GM12875 (cell line): ENCODE results near the gene PPP1R13B.

ENCODE experiments used
- H3K4me3 ChIP-seq: one replicate; pipeline ENCODE4 v1.5.1; 2011; ENCODE audit warnings: low read depth, low read length, control low read depth
- TF ChIP-seq, protein P1 (sequence below): IDR thresholded peaks from 2 replicates; pipeline ENCODE4 v1.5.1; 2011; ENCODE audit warnings: low read depth, mild to moderate bottlenecking, control low read depth, inconsistent platforms, low read length, moderate library complexity, borderline replicate concordance; ENCODE audit not compliant: insufficient read depth

Gene PPP1R13B

GRCh38 chr14:103736546-103737431 lies 110.6 kb downstream of the PPP1R13B start:
- TF ChIP-seq, protein P1, sequence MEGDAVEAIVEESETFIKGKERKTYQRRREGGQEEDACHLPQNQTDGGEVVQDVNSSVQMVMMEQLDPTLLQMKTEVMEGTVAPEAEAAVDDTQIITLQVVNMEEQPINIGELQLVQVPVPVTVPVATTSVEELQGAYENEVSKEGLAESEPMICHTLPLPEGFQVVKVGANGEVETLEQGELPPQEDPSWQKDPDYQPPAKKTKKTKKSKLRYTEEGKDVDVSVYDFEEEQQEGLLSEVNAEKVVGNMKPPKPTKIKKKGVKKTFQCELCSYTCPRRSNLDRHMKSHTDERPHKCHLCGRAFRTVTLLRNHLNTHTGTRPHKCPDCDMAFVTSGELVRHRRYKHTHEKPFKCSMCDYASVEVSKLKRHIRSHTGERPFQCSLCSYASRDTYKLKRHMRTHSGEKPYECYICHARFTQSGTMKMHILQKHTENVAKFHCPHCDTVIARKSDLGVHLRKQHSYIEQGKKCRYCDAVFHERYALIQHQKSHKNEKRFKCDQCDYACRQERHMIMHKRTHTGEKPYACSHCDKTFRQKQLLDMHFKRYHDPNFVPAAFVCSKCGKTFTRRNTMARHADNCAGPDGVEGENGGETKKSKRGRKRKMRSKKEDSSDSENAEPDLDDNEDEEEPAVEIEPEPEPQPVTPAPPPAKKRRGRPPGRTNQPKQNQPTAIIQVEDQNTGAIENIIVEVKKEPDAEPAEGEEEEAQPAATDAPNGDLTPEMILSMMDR: no peak
- no peak overlapping the region for H3K4me3 ChIP-seq

DNA sequence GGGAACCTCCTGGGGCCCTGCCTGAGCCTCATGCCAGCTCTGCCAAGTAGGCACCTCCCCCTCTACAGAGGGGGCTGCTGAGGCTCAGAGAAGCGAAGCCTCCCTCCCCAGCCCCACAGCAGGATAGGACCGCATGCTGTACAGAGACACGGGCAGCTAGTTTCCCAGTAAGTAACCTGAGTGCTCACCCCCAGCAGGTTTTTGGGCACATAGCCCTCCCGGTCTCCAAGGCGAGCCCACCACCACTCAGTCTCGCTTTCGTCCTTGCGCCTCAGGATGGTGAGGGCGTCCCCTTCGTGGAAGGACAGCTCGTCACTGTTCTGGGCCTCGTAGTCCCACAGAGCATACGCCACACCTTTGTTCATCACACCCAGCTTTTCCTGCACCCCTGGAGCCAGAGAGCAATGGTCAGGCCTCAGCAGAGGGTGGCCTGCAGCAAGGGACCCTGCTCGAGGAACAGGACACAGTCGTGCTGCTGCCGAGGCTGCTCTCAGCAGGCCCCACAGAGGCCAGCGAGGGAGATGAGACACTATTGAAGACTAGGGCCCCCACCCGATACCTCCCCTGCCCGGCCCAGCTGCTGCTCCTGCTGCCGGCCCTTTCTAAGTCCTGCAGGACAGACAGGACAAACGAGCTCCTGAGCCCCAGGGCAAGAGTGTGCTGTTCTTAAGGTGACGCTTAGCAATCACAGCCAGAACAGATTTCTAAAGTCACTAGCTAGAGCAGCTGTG lies 111.4 kb downstream of the PPP1R13B start:
- no peak overlapping the region for H3K4me3 ChIP-seq
- TF ChIP-seq, protein P1: no peak

DNA sequence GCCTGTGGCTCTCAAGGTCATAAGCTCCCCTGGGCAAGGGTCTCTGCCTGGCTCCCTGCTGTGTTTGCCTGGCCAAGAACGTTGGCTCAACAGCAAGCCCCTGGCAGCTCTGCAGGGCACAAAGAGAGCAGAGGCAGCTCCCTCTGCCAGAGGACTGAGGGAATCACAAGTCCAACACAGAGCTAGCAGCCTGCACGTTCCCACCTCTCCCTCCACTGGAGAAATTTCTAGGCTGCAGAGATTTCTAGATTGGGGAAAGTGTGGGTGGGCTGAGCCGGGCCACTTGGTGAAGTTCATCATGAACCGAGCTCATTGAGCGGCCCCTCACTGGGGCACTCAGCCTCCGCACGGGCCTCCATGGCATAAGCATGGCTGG lies 111.9 kb downstream of the PPP1R13B start:
- TF ChIP-seq, protein P1: no peak
- H3K4me3 ChIP-seq: no peak overlapping the region

DNA sequence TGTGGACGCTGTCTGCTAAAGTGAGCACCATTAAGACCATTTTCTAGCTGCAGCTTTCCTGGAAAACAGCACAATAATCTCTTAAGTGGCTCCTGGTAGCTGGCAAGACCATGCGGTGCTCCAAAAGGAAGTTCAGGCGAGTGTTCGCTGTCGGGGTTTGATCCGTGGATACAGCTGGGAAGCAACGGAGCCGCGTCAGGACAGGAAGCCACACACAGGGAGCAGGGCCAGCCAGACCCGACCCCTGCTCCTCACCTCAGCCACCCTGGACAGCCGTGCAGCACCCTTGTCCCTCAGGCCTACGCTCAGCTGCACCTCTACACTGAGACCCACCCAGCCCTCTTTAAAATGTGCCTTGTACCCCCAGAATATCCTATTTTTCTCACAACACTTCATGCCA lies 112.4 kb downstream of the PPP1R13B start:
- H3K4me3 ChIP-seq: no peak overlapping the region
- TF ChIP-seq, protein P1: no peak

GRCh38 chr14:103734081-103734888 lies 113.1 kb downstream of the PPP1R13B start:
- TF ChIP-seq, protein P1: no peak
- no peak overlapping the region for H3K4me3 ChIP-seq

- no peak overlapping the region for H3K4me3 ChIP-seq
- TF ChIP-seq, protein P1: no peak
These were observed 113.7 kb downstream of the PPP1R13B start for GRCh38 chr14:103733651-103734050.
